MCF 10A (cell line): ENCODE measurements around the gene MEPCE. TPM values are rescaled to one million over a fixed set of nuclear protein-coding genes. Genes with fewer than 3 reads are reported as not detected.

Experiments
- BruUV-seq: library from RNA; stranded (reverse); fragments of 400-500 nt; replicated peaks from 2 replicates; lab custom pipeline; 2021; lab: Mats Ljungman, UMichigan
- CTCF ChIA-PET: fragments of 300-600 bp; sonication (Branson Sonifier 250); formaldehyde crosslinking; extraction: SDS; loops from one replicate; lab custom pipeline; 2021; ENCODE audit warnings: antibody characterized with exemption, inconsistent platforms; lab: Yijun Ruan, JAX
- POLR2A ChIA-PET: fragments of 300-600, 350-650 bp; sonication (Branson Sonifier 250); formaldehyde crosslinking; extraction: SDS; loops from one replicate; lab custom pipeline; 2020; ENCODE audit warnings: antibody characterized with exemption, inconsistent platforms; lab: Yijun Ruan, JAX
- DNase-seq: peaks from one replicate; pipeline ENCODE4 v3.0.0-alpha.2; 2018; ENCODE audit not compliant: unreplicated experiment
- H3K27ac Mint-ChIP-seq: one replicate; pipeline ENCODE4 v1.8.0; 2022; ENCODE audit warnings: mild to moderate bottlenecking, low read depth, mixed read lengths; ENCODE audit not compliant: unreplicated experiment
- H3K27me3 Mint-ChIP-seq: one replicate; pipeline ENCODE4 v1.8.0; 2022; ENCODE audit warnings: mixed read lengths; ENCODE audit not compliant: insufficient read depth, unreplicated experiment
- H3K36me3 Mint-ChIP-seq: one replicate; pipeline ENCODE4 v1.8.0; 2022; ENCODE audit warnings: mild to moderate bottlenecking, moderate library complexity, mixed read lengths; ENCODE audit not compliant: insufficient read depth, unreplicated experiment
- H3K4me1 Mint-ChIP-seq: one replicate; pipeline ENCODE4 v1.8.0; 2022; ENCODE audit warnings: mixed read lengths; ENCODE audit not compliant: insufficient read depth, unreplicated experiment
- H3K4me3 Mint-ChIP-seq: one replicate; pipeline ENCODE4 v1.8.0; 2022; ENCODE audit warnings: mild to moderate bottlenecking, moderate library complexity, mixed read lengths; ENCODE audit not compliant: unreplicated experiment
- H3K9me3 Mint-ChIP-seq: one replicate; pipeline ENCODE4 v1.8.0; 2022; ENCODE audit warnings: mixed read lengths; ENCODE audit not compliant: unreplicated experiment
- intact Hi-C: fragments of 100-400 bp; cut with micrococcal nuclease; formaldehyde crosslinking; loops from 2 replicates; pipeline ENCODE4 v1.14.1; 2022
- total RNA-seq: library from RNA; stranded (reverse); gene quantifications from 2 replicates; pipeline ENCODE4 v1.2.3, GENCODE V29; 2022
- TF ChIP-seq, protein P1 (sequence below): fragments of 200-600 bp; IDR thresholded peaks from one replicate; pipeline ENCODE4 v1.8.0; 2022; ENCODE audit warnings: antibody characterized with exemption, mild to moderate bottlenecking; ENCODE audit not compliant: unreplicated experiment

MEPCE gene
- total RNA-seq, 1 experiment from 2014 or later: 59.9 TPM

DNA sequence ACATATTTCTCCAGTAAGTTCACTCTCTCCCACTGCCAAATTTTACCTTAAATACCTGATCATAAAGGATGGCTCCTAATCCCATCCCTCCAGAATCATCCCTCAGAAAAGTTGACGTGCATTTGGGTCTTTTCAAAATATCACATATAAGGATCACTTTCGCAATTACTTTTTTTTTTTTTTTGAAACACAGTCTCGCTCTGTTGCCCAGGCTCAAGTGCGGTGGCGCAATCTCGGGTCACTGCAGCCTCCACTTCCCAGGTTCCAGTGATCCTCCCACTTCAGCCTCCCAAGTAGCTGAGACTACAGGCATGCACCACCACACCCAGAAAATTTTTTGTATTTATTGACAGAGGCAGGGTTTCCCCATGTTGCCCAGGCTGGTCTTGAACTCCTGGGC, 18.5 kb upstream of the MEPCE start:
- DNase-seq: no peak
- H3K4me1 Mint-ChIP-seq: no peaks in the 10 kb centered on the region
- no peak overlapping the region for H3K4me3 Mint-ChIP-seq
- TF ChIP-seq, protein P1, sequence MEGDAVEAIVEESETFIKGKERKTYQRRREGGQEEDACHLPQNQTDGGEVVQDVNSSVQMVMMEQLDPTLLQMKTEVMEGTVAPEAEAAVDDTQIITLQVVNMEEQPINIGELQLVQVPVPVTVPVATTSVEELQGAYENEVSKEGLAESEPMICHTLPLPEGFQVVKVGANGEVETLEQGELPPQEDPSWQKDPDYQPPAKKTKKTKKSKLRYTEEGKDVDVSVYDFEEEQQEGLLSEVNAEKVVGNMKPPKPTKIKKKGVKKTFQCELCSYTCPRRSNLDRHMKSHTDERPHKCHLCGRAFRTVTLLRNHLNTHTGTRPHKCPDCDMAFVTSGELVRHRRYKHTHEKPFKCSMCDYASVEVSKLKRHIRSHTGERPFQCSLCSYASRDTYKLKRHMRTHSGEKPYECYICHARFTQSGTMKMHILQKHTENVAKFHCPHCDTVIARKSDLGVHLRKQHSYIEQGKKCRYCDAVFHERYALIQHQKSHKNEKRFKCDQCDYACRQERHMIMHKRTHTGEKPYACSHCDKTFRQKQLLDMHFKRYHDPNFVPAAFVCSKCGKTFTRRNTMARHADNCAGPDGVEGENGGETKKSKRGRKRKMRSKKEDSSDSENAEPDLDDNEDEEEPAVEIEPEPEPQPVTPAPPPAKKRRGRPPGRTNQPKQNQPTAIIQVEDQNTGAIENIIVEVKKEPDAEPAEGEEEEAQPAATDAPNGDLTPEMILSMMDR: no peak
- H3K9me3 Mint-ChIP-seq: no peaks in the 10 kb centered on the region
- H3K27me3 Mint-ChIP-seq: no peaks in the 10 kb centered on the region
- H3K27ac Mint-ChIP-seq: no peak overlapping the region
- H3K36me3 Mint-ChIP-seq: no peaks in the 10 kb centered on the region
- CTCF ChIA-PET: no interaction called here
- POLR2A ChIA-PET: no interaction called here
- intact Hi-C loops: no loop called here
- BruUV-seq: no TSS peak

- Mint-ChIP-seq H3K36me3 (no peaks in the 10 kb centered on the region), H3K4me1 (no peaks in the 10 kb centered on the region), H3K27me3 (no peaks in the 10 kb centered on the region), H3K4me3 (no peak overlapping the region), H3K9me3 (no peaks in the 10 kb centered on the region), H3K27ac (no peak overlapping the region)
- TF ChIP-seq, protein P1: no peak
- no TSS peak for BruUV-seq
- ChIA-PET POLR2A (interaction anchor here (2.3 kb wide), 1 partner anchor 16 kb away, joined by 11 read pairs; the partner anchor contains the start of genes MEPCE and ZCWPW1), CTCF (no interaction called here)
- intact Hi-C loops: no loop called here
- no peak for DNase-seq
Measured at GRCh38 chr7:100413346-100413745, 16.3 kb upstream of the MEPCE start.

- TF ChIP-seq, protein P1: no peak
- ChIA-PET CTCF (no interaction called here), POLR2A (interaction anchor here (2.3 kb wide), 1 partner anchor 15 kb away, joined by 11 read pairs; the partner anchor contains the start of genes MEPCE and ZCWPW1)
- intact Hi-C loops: no loop called here
- Mint-ChIP-seq H3K4me1 (no peaks in the 10 kb centered on the region), H3K27me3 (no peaks in the 10 kb centered on the region), H3K4me3 (no peak overlapping the region), H3K9me3 (no peaks in the 10 kb centered on the region), H3K36me3 (no peaks in the 10 kb centered on the region), H3K27ac (no peak overlapping the region)
- no peak for DNase-seq
- no TSS peak for BruUV-seq
Measured at GRCh38 chr7:100413889-100414288, 15.7 kb upstream of the MEPCE start.

- Mint-ChIP-seq H3K27me3 (no peaks in the 10 kb centered on the region), H3K4me3 (no peak overlapping the region), H3K4me1 (no peaks in the 10 kb centered on the region), H3K27ac (no peak overlapping the region), H3K36me3 (no peaks in the 10 kb centered on the region), H3K9me3 (no peaks in the 10 kb centered on the region)
- ChIA-PET POLR2A (interaction anchor here (1.0 to 1.4 kb wide), 3 partner anchors 9 to 21 kb away, joined by 3 to 9 read pairs (median 6); partner anchors contain the start of genes MEPCE and ZCWPW1), CTCF (interaction anchor here (0.6 to 1.9 kb wide), 2 partner anchors 8 to 173 kb away, joined by 3 to 16 read pairs; no protein-coding TSS in a partner anchor)
- no peak for DNase-seq
- no TSS peak for BruUV-seq
- intact Hi-C loops: no loop called here
- TF ChIP-seq, protein P1: no peak
Measured at GRCh38 chr7:100415448-100415847, 14.2 kb upstream of the MEPCE start.
